GM18502 (cell line): Measurements from ENCODE around the gene RPTOR.

Experiments
- ATAC-seq: cut with Tn5 transposase; IDR thresholded peaks from one replicate; pipeline ENCODE4 v1.9.1; 2021; ENCODE audit warnings: mild to moderate bottlenecking; ENCODE audit not compliant: unreplicated experiment, poor library complexity

The RPTOR gene

DNA sequence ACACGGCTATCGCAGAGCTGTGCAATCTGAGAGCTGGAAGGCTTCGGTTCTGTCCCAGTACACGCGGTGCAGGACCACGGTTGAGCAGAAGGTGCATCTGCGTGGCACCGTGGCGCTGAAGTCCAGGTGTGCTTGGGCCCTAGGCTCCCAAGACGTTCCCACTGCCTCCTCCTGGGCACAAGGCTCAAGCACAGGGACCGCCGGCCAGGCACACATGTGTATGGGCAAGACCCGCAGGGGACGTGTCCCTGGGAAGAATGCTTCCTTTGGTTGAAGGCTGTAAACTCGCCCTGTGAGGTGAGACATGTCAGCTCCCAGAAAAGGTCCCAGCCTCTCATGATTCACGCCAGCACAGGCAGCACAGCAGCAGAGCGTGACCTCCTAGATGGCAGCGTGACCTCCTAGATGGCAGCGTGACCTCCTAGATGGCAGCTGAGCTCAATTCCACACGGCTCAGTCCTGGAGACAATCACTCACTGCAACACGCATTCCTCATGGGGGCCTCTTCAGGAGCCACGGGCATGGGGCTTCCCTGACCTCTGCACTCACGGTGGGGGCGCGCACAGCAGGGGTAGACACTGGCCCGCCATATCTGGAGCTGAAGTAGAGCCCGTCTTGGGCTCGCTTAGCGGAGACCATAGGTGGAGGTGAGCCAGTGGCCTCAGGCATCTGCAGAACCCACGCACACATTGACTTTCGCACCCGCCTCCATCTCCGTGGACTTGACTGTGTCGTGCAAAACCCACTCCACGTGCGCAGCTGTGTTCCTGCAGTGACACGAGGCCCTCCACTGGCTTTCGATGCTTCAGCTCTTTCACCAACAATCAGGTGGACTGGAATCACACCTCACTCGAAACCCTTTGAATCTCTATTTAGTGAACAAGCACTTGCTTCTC, 362.0 kb downstream of the RPTOR start:
- ATAC-seq = no peak

DNA sequence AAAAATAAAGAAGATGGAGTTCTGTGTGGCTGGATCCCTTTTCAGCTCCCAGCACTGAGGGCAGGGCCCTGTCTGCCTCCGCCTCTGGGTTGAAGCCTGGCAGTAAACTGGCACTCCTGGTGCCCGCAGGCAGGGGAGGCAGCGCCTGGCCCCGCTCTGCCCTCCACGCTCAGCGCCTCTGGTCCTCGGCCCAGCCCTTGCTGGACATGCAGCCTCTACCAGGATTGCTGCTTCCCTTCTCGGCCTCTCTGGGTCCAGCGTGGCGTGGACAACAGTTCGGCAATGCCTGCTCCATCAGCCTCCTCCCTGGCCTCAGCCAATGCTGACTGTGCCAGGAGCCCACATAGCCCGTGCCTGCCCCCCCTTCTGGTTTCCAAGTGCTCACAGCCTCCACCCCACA, 362.6 kb downstream of the RPTOR start:
- ATAC-seq = no peak

DNA sequence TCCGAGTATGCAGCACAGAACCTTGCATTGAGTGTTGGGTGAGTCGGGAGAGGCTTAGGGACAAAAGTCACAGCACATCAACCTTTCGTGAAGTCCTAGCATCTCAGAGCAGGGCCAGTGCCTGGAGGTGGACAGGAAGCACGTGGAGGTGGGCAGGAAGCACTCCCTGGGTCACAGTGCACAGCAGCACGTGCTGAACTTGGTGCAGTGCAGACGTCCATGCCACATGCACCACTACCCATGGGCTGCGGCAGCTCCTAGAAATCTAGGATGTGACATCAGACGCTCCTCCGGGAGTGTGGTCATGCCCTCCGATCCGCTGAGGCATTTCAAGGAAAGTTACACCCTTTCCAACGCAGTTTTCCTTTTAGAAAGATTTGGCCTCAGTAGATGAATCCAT, 363.6 kb downstream of the RPTOR start:
- ATAC-seq = no peak

DNA sequence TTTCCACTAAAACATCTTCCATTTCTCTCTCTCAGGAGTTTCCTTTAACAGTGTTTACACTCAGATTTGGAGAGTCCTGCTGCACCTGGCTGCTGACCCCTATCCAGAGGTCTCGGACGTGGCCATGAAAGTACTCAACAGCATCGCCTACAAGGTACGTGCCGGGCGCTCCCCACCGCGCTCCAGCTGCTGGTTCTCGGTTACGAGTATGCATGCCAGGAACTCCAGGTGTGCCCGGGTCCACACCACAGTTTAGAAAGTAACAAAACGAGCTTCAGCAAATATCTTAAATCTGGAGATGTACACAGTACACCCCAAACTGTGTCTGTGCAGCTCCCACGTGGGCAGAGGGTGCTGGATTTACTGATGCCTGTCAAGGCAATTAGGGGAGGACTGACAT, 364.1 kb downstream of the RPTOR start:
- ATAC-seq = no peak

DNA sequence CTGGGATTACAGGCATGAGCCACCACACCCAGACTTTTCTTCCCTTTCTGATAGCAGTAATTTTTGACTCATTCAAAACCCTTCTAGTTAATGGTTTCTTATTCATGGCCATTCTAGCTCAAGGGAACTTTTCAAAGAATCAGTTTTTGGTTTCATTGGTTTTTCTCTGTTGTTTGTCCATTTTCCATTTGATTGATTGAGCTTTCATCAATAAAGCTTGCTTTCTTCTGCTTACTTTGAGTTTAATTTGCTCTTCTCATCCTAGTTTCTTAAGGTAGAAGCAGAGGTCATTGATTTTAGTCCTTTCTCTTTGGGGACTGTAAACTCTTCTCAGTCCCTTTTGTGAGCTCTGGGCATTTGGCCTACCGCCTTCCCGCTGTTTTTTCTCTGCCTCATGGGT, 365.0 kb downstream of the RPTOR start:
- no peak for ATAC-seq

DNA sequence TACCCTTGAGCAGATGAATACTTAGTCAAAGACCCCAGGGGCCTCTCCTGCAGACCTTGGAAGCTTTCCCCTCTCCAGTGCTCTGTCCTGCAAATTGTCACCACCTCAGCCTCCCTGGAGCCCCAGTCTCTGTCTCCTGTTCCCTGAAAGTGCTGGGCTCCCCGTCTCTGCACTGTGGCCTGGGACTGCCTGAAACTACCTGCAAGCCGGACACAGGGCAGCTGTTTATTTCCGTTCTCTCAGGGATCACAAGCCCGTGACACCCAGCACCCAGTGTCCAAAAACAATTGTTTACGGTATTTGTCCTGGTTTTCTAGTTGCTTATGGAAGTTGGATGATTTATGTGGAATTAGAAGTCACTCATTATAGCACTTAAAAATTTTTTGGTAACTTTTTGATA, 365.4 kb downstream of the RPTOR start:
- ATAC-seq = no peak

DNA sequence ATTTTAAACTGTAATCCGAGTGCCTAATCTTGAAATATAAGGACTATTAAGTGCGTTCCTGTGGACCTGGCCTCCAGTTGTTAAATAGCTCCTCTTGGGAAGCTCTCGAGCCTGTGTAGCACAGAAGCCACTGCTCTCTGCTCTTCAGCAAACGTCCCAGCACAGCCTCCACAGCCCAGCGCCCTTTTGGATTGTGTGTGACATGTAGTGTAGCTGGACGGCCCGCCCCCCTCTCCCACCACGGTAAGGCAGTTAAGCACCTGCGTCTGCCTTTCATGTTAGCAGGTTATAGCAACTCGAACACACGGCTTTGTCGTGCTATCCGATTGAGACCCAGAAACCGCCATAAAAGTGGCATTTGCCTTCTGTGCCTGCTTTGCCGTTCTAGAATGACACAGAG, 367.8 kb downstream of the RPTOR start:
- ATAC-seq = no peak

DNA sequence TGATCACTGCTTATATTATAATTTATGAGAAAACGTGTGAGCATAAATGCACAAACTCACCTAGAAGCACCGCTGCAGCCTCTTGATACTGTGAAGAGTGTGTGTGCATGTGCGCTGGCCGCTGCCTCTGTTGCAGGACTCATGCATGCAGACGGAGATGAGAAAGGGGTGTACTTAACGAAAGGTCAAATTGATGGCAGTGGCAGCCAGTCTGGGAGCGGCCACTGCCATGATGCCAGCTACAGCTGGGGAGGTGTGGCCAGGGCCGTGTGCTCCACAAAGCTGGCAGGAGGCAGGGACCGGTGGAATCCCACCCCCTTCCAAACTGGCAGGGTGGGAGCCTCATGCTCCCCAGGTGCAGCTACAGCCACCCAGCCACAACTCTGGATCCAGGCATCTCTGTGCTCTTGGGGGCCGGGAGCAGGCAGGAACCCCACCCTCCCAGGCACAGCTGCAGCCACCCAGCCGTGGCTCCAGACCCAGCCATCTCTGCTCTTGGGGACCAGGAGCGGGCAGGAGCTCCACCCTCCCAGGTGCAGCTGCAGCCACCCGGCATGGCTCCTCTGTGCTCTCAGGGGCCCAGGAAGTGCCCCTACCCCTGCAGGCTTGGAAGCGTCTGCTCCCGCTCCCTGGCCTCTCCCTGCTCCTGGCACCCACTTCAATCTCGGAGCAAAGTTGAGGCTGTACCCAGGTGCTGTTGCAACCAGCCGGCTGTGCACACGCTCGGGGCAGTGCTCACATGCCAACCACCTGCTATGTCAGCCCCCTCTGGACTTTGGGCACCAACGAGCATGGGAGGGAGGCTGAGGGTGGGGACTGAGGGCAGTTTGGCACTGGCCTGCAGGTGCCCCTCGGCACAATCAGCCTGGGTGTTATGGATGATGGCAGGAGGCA, 369.5 kb downstream of the RPTOR start:
- ATAC-seq = no peak

DNA sequence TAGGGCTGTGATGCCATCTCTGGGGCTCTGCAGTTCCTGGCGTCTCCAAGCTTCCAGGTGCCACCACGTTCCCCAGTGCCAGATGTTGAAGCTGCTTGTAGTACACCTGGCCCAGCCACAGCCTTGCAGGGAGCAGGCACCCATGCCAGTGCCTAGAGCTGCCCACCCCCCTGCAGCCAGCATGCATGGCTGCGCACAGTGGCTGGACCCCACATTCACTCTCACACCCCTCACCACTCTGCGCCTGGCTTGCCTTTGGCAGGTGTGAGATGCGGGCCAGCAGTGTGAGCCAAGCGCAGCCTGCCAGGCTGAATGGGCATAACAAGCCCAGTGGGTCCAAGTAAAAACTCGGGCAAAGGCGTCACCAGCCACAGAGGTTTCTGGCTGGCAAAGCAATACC, 371.6 kb downstream of the RPTOR start:
- no peak for ATAC-seq

DNA sequence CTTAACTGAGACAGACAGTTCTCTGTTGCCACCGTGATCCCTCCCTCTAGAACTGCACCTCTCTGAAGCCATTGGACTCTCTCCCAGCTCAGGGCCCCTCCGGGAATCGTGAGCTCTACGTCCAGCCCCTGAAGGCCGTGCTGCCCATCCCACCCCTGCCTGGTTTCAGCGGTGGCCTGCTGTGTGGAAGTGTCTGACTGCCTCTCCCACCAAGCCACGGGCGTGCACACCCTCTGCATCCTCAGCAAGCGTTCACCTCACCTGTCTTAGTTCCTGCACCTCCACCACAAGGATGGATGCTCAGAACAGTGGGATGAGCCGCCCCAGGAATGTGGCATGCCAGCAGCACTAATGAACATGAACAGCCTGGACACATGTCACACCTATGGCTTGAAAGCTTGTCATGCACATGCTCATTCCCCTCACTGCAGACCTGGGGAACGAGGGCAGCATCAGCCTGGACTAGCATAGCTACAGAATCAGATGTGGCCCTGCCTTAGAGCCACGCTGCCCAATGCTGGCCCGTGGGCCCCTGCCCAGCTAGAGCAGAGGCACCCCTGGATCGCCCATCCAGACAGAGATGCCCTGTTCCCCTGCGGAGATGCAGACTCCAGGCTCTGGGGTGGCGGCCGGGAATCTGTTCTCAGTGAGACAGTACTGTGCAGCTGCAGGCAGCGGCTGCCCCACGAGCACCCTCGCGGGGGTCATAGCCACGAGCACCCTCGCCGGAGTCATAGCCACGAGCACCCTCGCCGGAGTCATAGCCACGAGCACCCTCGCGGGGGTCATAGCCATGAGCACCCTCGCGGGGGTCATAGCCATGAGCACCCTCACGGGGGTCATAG, 373.3 kb downstream of the RPTOR start:
- ATAC-seq = no peak

DNA sequence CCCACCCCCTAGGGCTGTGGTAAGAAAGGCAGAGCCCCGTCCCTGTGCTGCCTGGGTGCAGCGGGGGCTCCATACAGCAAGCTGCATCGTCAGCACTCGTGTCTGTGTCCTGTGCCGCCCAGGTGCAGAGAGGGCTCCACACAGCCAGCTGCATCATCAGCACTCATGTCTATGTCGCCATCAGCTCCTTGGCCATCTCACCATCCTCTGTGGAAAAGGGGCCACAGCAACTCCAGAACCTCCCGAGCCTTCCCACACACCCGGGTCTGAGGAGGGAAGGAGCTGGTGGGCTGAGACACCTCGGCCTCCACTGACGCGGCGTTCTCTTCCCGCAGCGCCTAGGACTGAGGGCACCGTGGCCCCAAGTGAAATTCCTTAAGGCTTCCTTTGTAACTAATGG, 374.1 kb downstream of the RPTOR start:
- no peak for ATAC-seq

DNA sequence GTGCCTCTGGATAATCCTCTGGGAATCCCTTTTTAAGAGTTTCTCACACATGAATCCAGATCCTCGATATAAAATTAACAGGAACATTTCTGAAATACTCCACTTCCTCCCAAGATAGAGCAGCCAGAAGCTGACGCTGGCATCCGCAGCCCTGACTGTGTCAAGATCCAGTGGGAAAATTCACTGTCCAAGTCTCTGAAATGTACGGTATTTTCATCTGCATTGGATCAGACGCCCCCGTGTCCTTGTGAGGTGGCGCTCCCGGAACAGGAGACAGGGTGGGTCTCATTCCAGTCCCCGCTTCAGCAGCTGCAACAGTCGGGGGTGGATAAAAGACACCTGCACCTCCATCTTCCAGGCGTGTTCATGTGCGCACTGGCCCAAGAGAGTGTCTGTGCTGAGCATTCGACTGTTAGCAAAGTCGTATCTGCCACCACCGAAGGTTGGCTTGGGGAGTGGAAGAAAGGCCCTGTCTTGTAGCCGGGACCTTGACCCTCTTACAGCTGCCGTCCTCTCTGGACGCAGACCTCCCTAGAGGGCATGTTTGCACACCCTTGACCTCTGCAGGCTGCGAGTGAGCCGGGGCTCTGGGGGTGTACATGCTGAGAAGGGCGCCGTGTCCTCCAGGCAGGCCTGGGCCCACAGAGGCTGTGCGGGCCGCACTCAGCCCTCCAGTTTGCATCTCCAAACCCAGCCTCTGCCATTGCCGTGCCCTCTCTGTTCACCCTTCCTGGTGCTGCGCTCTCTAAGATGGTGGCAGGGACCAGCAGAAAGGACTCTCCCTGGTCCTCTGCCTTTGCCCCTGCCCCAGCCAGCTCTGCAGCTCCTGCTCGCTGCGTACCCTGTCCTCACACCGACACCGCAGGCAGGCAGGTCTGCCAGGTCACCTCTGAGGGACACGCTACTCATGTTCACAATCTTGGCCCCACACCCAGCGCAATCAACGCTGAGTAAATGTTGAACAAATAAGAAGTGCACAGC, 375.0 kb downstream of the RPTOR start:
- ATAC-seq = no peak

DNA sequence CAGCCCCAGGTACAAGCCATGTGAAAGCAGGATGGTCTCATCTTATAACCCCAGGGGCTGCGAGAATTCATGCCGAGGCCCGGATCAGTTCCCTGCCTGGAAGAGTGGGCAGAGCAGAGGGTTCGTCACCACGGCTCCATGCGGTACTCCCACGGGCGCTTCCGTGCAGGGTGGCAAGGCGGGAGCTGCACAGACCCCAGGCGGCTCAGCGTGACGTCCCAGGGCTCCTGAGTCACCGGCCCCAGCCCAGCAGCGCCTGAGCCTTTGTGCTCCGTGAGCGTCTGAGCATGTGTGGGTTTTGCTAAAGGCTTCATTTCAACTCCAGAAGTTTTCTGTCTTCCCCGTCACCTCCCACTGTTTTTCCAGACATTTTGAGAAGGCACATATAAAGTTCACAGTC, 375.8 kb downstream of the RPTOR start:
- no peak for ATAC-seq

DNA sequence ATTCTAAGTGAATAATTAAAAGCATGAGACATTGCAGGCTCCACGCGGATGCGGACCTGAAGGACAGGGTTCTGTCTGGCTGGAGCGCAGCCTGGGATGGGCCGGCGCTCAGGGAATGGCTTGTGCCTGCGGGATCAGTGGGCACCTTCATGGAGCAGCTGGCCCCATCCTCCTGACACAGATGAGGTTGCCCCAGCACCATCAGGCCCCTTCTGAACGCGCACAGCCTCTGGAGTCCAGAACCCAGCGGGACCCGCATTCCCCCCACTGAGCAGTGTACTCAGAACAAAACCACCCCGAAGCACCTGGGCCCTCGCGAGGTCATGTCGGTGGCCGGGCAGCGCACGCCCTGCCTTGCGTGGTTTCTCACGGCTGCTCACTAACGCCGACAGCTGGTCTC, 376.5 kb downstream of the RPTOR start:
- no peak for ATAC-seq

DNA sequence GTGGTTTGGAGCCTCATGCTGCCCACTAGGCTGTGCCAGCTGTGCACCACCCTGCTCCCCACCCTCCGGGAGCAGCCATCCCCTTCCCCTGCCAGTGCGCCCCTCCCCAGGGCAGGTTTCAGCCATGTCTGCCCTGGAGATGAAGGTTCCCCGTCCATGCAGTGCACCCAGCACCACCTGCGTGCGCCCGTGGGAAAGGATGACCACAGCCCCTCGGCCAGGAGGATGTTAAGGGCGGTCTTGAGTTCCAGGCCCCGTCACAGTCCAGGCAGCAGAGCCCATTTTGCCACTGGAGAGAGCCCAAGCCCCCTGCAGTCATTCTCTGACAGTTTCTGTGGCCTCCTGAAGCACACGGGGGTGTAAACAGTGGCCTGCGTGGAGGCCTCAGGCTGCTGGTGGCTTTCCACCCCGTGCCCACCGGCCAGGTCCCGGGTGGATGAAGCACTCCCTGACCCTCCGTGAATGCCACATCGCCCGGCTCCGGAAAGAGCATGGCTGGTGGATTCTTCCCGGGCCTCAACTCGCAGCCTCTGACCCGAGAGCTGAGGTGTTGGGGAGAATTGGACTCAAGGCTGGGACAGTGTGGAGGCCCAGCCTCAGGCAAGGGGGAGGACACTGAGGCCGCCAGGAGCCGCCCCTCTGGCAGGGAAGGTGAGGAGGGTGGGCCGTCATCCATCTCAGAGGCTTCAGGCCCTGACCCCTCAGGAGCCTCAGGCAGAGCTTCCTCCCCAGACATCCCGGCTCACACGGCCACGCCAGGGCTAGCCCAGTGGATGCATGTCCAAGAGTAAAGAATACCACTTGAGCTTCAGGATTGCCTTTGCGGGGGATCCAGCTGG, 377.3 kb downstream of the RPTOR start:
- ATAC-seq = no peak

DNA sequence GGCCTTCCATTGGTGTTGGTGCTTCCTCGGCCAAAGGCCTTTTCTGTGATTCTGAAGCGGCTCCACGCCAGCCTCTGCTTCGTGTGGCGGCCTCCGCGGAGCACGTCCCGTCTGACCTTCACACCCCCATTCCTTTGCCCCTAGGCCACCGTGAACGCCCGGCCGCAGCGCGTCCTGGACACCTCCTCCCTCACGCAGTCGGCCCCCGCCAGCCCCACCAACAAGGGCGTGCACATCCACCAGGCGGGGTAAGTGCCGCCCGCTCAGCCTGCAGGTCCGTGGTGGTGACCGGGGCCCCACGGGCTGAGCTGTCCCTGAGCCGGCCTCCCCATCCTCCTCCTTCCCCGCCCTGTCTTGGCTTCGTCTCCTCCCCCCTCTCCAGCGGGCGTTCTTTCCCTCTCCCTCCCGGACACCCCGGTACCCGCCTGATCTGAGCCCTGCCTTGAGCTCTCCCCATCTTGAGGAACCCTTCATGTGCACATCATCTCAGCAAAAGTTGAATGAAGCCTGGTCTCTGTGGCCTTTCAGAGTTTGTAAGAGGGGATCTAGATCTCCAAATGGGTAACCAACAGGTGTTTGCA, 378.0 kb downstream of the RPTOR start:
- ATAC-seq = no peak

DNA sequence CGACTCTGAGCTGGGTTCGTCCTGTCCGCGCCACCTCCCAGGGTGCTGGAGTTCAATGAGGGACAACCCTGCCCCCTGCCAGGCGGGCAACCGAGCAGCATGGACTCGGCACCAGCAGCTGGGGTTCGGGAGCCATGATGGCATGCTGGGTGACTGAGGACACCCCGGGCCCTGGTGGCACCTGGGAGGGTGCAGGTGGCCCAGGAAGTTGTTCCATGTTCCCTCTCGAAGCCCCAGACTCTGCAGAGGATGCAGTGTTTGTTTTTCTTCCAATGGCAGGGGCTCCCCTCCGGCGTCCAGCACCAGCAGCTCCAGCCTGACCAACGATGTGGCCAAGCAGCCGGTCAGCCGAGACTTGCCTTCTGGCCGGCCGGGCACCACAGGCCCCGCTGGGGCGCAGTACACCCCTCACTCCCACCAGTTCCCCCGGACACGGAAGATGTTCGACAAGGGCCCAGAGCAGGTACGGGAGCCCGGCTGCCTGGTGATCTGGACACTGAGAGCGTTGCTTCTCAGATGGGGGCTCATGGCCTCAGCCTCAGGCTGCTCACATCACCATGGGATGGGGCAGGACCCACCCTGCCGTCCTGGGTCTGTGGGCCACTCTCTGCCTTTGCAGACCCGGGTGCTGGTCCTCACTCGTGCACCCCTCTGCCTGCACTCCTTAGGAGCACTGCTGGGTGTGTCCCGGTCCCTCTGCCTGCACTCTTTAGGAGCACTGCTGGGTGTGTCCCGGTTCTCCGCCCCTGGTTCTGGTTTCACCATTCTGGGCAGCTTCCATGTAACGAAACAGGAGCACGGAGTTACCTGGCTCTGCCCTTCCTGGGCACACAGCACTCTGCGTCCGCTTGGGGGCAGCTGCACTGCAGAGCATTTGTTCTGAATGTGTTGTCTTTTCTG, 378.8 kb downstream of the RPTOR start:
- no peak for ATAC-seq
